ENCODE measurements around the gene UTP25. TPM values are rescaled to one million over a fixed set of nuclear protein-coding genes. Genes with fewer than 3 reads are reported as not detected.

The UTP25 gene
- total and polyA plus RNA-seq, 9 donors, result 4.7 to 7.5 (median 5.8) TPM

GRCh38 chr1:209805341-209805781 is 22.4 kb upstream of the UTP25 start:
- 34% methylated on average over 12 of the region's 19 CpGs for WGBS (ENCODE audit: insufficient coverage)
- DNase-seq, result no peak

GRCh38 chr1:209805875-209806760 is 21.7 kb upstream of the UTP25 start, which contains the start of gene IRF6:
Gene IRF6 (minus strand): TSS chr1:209806142. CDS start chr1:209801413, 4,729 bp downstream.
- no peak within 1 kb of the TSS for H3K27ac ChIP-seq (ENCODE audit: low read length)
- H3K4me3 ChIP-seq (ENCODE audit: low read length), result peak within 1 kb of the TSS; percentile 17
- peaks cover 15% of the 10 kb centered on the region for H3K4me1 ChIP-seq (ENCODE audit: control insufficient read depth, insufficient read depth, low read length)
- no peaks in the 10 kb centered on the region for H3K36me3 ChIP-seq (ENCODE audit: control insufficient read depth, insufficient read depth, low read length)
- 4% methylated on average over 32 of the region's 46 CpGs for WGBS (ENCODE audit: insufficient coverage)
- H3K9me3 ChIP-seq (replicated peaks; ENCODE audit: control insufficient read depth, low read depth, low read length), result no peaks in the 10 kb centered on the region
- DNase-seq, result peak; percentile 63
- H3K27me3 ChIP-seq (ENCODE audit: control insufficient read depth, insufficient read depth, low read length), result peaks cover 21% of the 10 kb centered on the region

More at GRCh38 chr1:209805341-209805781, 22.4 kb upstream of the UTP25 start:
- H3K4me1 ChIP-seq (ENCODE audit: control insufficient read depth, insufficient read depth, low read length), result peaks cover 16% of the 10 kb centered on the region
- no peaks in the 10 kb centered on the region for H3K36me3 ChIP-seq (ENCODE audit: control insufficient read depth, insufficient read depth, low read length)
- H3K4me3 ChIP-seq (ENCODE audit: low read length), result no peak overlapping the region
- peaks cover 21% of the 10 kb centered on the region for H3K27me3 ChIP-seq (ENCODE audit: control insufficient read depth, insufficient read depth, low read length)
- H3K27ac ChIP-seq (ENCODE audit: low read length), result no peak overlapping the region
- no peaks in the 10 kb centered on the region for H3K9me3 ChIP-seq (replicated peaks; ENCODE audit: control insufficient read depth, low read depth, low read length)

GRCh38 chr1:209807509-209807908 is 20.3 kb upstream of the UTP25 start:
- DNase-seq, result no peak
- H3K9me3 ChIP-seq (replicated peaks; ENCODE audit: control insufficient read depth, low read depth, low read length), result no peaks in the 10 kb centered on the region
- H3K4me1 ChIP-seq (ENCODE audit: control insufficient read depth, insufficient read depth, low read length), result peaks cover 13% of the 10 kb centered on the region
- no peaks in the 10 kb centered on the region for H3K36me3 ChIP-seq (ENCODE audit: control insufficient read depth, insufficient read depth, low read length)
- H3K27me3 ChIP-seq (ENCODE audit: control insufficient read depth, insufficient read depth, low read length), result peaks cover 21% of the 10 kb centered on the region
- no CpG with 5 or more reads among the region's 4 CpGs for WGBS (ENCODE audit: insufficient coverage)
- H3K4me3 ChIP-seq (ENCODE audit: low read length), result no peak overlapping the region
- H3K27ac ChIP-seq (ENCODE audit: low read length), result no peak overlapping the region

GRCh38 chr1:209808059-209808581 is 19.7 kb upstream of the UTP25 start:
- no peak overlapping the region for H3K4me3 ChIP-seq (ENCODE audit: low read length)
- H3K9me3 ChIP-seq (replicated peaks; ENCODE audit: control insufficient read depth, low read depth, low read length), result no peaks in the 10 kb centered on the region
- H3K27ac ChIP-seq (ENCODE audit: low read length), result no peak overlapping the region
- H3K36me3 ChIP-seq (ENCODE audit: control insufficient read depth, insufficient read depth, low read length), result no peaks in the 10 kb centered on the region
- peak; percentile 47 for DNase-seq
- peaks cover 13% of the 10 kb centered on the region for H3K4me1 ChIP-seq (ENCODE audit: control insufficient read depth, insufficient read depth, low read length)
- H3K27me3 ChIP-seq (ENCODE audit: control insufficient read depth, insufficient read depth, low read length), result peaks cover 18% of the 10 kb centered on the region

GRCh38 chr1:209809611-209810010 is 18.2 kb upstream of the UTP25 start:
- no peak for DNase-seq
- H3K9me3 ChIP-seq (replicated peaks; ENCODE audit: control insufficient read depth, low read depth, low read length), result no peaks in the 10 kb centered on the region
- H3K4me1 ChIP-seq (ENCODE audit: control insufficient read depth, insufficient read depth, low read length), result peaks cover 13% of the 10 kb centered on the region
- no peak overlapping the region for H3K27ac ChIP-seq (ENCODE audit: low read length)
- no CpG with 5 or more reads among the region's 4 CpGs for WGBS (ENCODE audit: insufficient coverage)
- peaks cover 14% of the 10 kb centered on the region for H3K27me3 ChIP-seq (ENCODE audit: control insufficient read depth, insufficient read depth, low read length)
- no peaks in the 10 kb centered on the region for H3K36me3 ChIP-seq (ENCODE audit: control insufficient read depth, insufficient read depth, low read length)
- no peak overlapping the region for H3K4me3 ChIP-seq (ENCODE audit: low read length)

- H3K9me3 ChIP-seq (replicated peaks; ENCODE audit: control insufficient read depth, low read depth, low read length), result no peaks in the 10 kb centered on the region
- DNase-seq, result no peak
- WGBS (ENCODE audit: insufficient coverage), result 75% methylated on average over 2 of the region's 5 CpGs
- H3K36me3 ChIP-seq (ENCODE audit: control insufficient read depth, insufficient read depth, low read length), result no peaks in the 10 kb centered on the region
- H3K4me3 ChIP-seq (ENCODE audit: low read length), result no peak overlapping the region
- peaks cover 10% of the 10 kb centered on the region for H3K4me1 ChIP-seq (ENCODE audit: control insufficient read depth, insufficient read depth, low read length)
- no peak overlapping the region for H3K27ac ChIP-seq (ENCODE audit: low read length)
- H3K27me3 ChIP-seq (ENCODE audit: control insufficient read depth, insufficient read depth, low read length), result peaks cover 3% of the 10 kb centered on the region
Observed at GRCh38 chr1:209810783-209811182, 17.0 kb upstream of the UTP25 start.

- Histone ChIP-seq H3K9me3 (replicated peaks; ENCODE audit: control insufficient read depth, low read depth, low read length) (no peaks in the 10 kb centered on the region), H3K4me3 (ENCODE audit: low read length) (no peak overlapping the region), H3K36me3 (ENCODE audit: control insufficient read depth, insufficient read depth, low read length) (no peaks in the 10 kb centered on the region), H3K27me3 (ENCODE audit: control insufficient read depth, insufficient read depth, low read length) (peaks cover 6% of the 10 kb centered on the region), H3K27ac (ENCODE audit: low read length) (no peak overlapping the region), H3K4me1 (ENCODE audit: control insufficient read depth, insufficient read depth, low read length) (no peaks in the 10 kb centered on the region)
- WGBS (ENCODE audit: insufficient coverage), result 77% methylated on average over 2 of the region's 4 CpGs
- DNase-seq, result no peak
Observed at GRCh38 chr1:209813902-209814301, 13.9 kb upstream of the UTP25 start.

GRCh38 chr1:209815490-209815889 is 12.3 kb upstream of the UTP25 start:
- Histone ChIP-seq H3K9me3 (replicated peaks; ENCODE audit: control insufficient read depth, low read depth, low read length) (no peaks in the 10 kb centered on the region), H3K27me3 (ENCODE audit: control insufficient read depth, insufficient read depth, low read length) (peaks cover 6% of the 10 kb centered on the region), H3K4me1 (ENCODE audit: control insufficient read depth, insufficient read depth, low read length) (no peaks in the 10 kb centered on the region), H3K4me3 (ENCODE audit: low read length) (no peak overlapping the region), H3K27ac (ENCODE audit: low read length) (no peak overlapping the region), H3K36me3 (ENCODE audit: control insufficient read depth, insufficient read depth, low read length) (no peaks in the 10 kb centered on the region)
- WGBS (ENCODE audit: insufficient coverage), result 63% methylated on average over 2 of the region's 3 CpGs
- DNase-seq, result no peak

GRCh38 chr1:209815931-209816341 is 11.8 kb upstream of the UTP25 start:
- Histone ChIP-seq H3K9me3 (replicated peaks; ENCODE audit: control insufficient read depth, low read depth, low read length) (no peaks in the 10 kb centered on the region), H3K4me3 (ENCODE audit: low read length) (no peak overlapping the region), H3K4me1 (ENCODE audit: control insufficient read depth, insufficient read depth, low read length) (no peaks in the 10 kb centered on the region), H3K27ac (ENCODE audit: low read length) (no peak overlapping the region), H3K36me3 (ENCODE audit: control insufficient read depth, insufficient read depth, low read length) (no peaks in the 10 kb centered on the region), H3K27me3 (ENCODE audit: control insufficient read depth, insufficient read depth, low read length) (peaks cover 6% of the 10 kb centered on the region)
- no peak for DNase-seq
- WGBS (ENCODE audit: insufficient coverage), result 76% methylated on average over 6 of the region's 6 CpGs

- Histone ChIP-seq H3K4me1 (ENCODE audit: control insufficient read depth, insufficient read depth, low read length) (no peaks in the 10 kb centered on the region), H3K27ac (ENCODE audit: low read length) (no peak overlapping the region), H3K4me3 (ENCODE audit: low read length) (no peak overlapping the region), H3K36me3 (ENCODE audit: control insufficient read depth, insufficient read depth, low read length) (no peaks in the 10 kb centered on the region), H3K27me3 (ENCODE audit: control insufficient read depth, insufficient read depth, low read length) (peaks cover 6% of the 10 kb centered on the region), H3K9me3 (replicated peaks; ENCODE audit: control insufficient read depth, low read depth, low read length) (no peaks in the 10 kb centered on the region)
- WGBS (ENCODE audit: insufficient coverage), result no CpG with 5 or more reads among the region's 3 CpGs
- DNase-seq, result no peak
Observed at GRCh38 chr1:209816923-209817322, 10.8 kb upstream of the UTP25 start.
